ENCODE data around the gene PIAS1.

The PIAS1 gene

DNA sequence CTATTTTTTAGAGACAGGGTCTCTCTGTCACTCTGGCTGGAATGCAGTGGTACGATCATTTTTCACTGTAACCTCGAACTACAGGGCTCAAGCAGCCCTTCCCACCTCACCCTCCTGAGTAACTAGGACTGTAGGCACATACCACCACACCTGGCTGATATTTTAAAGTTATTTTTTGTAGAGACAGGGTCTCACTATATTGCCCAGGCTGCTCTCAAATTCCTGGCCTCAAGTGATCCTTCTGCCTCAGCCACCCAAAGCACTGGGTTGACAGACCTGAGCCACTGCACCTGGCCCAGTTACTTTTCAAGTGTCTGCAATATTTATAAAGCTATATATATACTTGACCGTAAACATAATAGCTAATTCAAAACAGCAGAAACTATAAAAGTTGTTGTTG lies 75.0 kb downstream of the PIAS1 start:
- DNase-seq (ENCODE audit: insufficient read length, low spot score) (no peak), FAIRE-seq (no peak)
- TF ChIP-seq, protein P1, sequence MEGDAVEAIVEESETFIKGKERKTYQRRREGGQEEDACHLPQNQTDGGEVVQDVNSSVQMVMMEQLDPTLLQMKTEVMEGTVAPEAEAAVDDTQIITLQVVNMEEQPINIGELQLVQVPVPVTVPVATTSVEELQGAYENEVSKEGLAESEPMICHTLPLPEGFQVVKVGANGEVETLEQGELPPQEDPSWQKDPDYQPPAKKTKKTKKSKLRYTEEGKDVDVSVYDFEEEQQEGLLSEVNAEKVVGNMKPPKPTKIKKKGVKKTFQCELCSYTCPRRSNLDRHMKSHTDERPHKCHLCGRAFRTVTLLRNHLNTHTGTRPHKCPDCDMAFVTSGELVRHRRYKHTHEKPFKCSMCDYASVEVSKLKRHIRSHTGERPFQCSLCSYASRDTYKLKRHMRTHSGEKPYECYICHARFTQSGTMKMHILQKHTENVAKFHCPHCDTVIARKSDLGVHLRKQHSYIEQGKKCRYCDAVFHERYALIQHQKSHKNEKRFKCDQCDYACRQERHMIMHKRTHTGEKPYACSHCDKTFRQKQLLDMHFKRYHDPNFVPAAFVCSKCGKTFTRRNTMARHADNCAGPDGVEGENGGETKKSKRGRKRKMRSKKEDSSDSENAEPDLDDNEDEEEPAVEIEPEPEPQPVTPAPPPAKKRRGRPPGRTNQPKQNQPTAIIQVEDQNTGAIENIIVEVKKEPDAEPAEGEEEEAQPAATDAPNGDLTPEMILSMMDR (IDR thresholded peaks at IDR 0.05; ENCODE audit: insufficient read depth, missing control alignments) = no peak

DNA sequence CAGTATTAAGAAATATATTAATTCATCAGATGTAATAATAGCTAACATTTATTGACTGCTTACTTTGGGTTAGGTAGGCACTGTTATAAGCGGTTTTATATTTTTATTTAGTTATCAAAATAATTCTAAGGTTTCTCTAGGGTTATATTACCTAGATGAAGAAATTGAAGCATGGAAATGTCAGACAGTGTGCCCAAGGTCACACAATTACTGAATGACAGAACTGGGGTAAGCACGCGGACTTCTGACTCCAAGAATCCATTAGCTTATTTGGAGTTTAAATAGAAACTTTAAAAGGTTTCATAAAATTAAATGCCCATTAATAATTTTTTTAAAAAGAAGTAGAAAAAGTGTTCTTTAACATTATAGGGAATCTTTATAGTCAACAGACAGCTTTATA lies 76.7 kb downstream of the PIAS1 start:
- TF ChIP-seq, protein P1 (IDR thresholded peaks at IDR 0.05; ENCODE audit: insufficient read depth, missing control alignments) = no peak
- FAIRE-seq (no peak), DNase-seq (ENCODE audit: insufficient read length, low spot score) (no peak)

DNA sequence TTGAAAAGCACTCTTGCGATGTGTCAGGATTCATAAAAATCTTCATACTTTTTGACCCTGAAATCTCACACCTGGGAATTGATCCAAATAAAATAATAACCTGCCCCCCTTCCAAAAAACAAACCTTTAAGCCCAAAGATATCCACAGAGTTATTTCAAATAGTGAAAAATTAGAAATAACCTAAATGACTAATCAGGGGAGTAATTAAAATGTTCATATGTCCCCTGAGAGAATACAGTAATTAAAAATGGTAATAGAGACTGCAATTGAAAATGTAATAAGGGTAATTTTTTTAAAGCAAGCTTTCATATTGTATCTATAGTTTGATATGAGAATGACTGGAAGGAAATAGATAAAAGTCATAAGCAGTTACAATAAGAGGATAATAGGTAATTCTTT lies 83.0 kb downstream of the PIAS1 start:
- no peak for FAIRE-seq
- TF ChIP-seq, protein P1 (IDR thresholded peaks at IDR 0.05; ENCODE audit: insufficient read depth, missing control alignments) = no peak

DNA sequence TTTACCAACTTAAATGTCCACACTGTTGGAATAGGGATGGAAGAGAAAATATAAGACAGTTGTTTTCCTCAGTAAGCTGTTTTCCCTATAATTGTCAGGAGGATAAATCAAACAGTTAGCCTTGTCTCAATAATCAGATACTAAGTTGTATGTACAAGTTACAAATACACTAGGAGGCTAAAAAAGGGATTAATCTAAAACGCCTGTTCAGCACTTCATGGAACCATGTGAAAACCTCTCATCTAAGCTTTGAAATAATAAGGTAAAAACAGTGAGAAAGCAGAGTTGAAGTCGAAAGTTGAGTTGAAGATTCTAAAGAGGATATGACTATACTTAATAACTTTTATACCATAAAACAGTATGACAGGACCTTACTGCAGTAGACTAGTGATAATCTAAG lies 89.0 kb downstream of the PIAS1 start:
- no peak for DNase-seq (ENCODE audit: insufficient read length, low spot score)
- TF ChIP-seq, protein P1 (IDR thresholded peaks at IDR 0.05; ENCODE audit: insufficient read depth, missing control alignments) = no peak
- FAIRE-seq = peak; percentile 63

More for the DNA sequence above, 83.0 kb downstream of the PIAS1 start:
- DNase-seq (ENCODE audit: insufficient read length, low spot score) = no peak

DNA sequence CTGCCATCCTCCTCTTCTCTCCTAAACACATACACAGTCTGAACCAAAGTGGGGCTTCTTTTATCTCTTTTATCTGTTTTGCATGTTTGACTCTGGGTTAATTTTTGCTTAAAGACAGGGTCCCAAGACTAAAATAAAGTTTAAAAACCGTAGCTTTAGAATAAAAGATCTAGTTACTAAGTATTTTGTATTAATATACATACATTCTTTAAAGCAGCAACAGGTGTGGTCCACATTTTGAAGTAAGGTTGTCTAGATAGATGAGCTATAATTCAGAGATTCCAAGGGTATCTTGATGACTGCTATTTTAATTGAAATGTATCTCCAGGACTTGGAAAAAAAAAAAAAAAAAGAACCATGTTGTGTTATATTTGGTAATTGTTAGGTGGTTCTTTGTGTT lies 89.7 kb downstream of the PIAS1 start:
- TF ChIP-seq, protein P1 (IDR thresholded peaks at IDR 0.05; ENCODE audit: insufficient read depth, missing control alignments) = no peak
- no peak for DNase-seq (ENCODE audit: insufficient read length, low spot score)
- no peak for FAIRE-seq

DNA sequence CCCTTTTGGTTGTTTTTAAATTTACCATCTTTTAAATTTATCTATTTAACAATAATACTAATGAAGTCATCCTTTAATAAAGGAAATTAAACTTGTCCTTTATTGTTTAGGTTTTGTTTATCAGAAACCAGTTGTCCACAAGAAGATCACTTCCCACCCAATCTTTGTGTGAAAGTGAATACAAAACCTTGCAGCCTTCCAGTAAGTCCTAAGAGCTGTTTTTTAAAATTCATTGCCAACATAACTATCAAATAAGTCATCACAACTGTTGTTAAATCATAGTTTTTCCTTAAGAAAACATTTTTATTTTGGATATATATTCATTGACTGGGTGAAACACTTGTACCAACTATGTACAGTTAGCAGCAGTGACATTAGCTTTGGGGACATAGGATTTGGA lies 91.6 kb downstream of the PIAS1 start:
- TF ChIP-seq, protein P1 (IDR thresholded peaks at IDR 0.05; ENCODE audit: insufficient read depth, missing control alignments) = no peak
- no peak for FAIRE-seq
- no peak for DNase-seq (ENCODE audit: insufficient read length, low spot score)

DNA sequence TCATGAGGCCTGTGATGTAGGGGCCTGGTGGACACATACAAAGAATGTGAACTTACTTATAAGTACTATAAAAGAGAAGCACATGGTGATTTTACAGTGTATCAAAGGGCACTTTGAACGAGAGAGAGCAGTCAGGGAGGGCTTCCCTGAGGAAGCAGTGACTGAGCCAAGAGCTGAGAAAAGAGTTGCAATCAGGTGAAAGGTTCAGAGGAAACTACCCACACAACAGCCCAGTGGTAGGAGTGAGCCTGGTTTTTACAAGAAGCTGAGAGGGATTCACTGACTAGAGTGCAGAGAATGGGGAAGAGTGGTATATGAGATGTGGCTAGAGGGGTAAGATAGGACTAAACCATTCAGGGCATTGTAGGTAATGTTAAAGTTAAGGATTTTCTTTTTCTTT lies 93.9 kb downstream of the PIAS1 start:
- FAIRE-seq (no peak), DNase-seq (ENCODE audit: insufficient read length, low spot score) (no peak)
- TF ChIP-seq, protein P1 (IDR thresholded peaks at IDR 0.05; ENCODE audit: insufficient read depth, missing control alignments) = no peak

Measured in D721Med (cell line).